Activated T-cell treated with anti-CD3 and anti-CD28 coated beads, Interleukin-2, amount 50 U/mL, for 48 hours (primary cell): ENCODE measurements around the gene STPG2.
"Not testable (repeated sequence)": the region's sequence is repeated elsewhere in the genome, so short reads cannot be mapped to it uniquely, and the experiment has no call there.

ENCODE experiments used
- DNase-seq, 2 experiments: peaks; one replicate each; pipeline ENCODE4 v3.0.0-alpha.2; 2020

STPG2 gene

GRCh38 chr4:97786306-97786920 is 356.9 kb downstream of the STPG2 start:
- DNase-seq, result no peak

- DNase-seq, result no peak
Measured at GRCh38 chr4:97778174-97778573, 365.1 kb downstream of the STPG2 start.

- no peak for DNase-seq
Measured at GRCh38 chr4:97774347-97774989, 368.8 kb downstream of the STPG2 start.

- no peak for DNase-seq
Measured at GRCh38 chr4:97770222-97770621, 373.1 kb downstream of the STPG2 start.

- no peak for DNase-seq
Measured at GRCh38 chr4:97762115-97762512, 381.2 kb downstream of the STPG2 start.

- no peak for DNase-seq
Measured at GRCh38 chr4:97761445-97762114, 381.7 kb downstream of the STPG2 start.

- no peak for DNase-seq
Measured at GRCh38 chr4:97759785-97760184, 383.5 kb downstream of the STPG2 start.

GRCh38 chr4:97752599-97752998 is 390.7 kb downstream of the STPG2 start:
- DNase-seq, result no peak

GRCh38 chr4:97747945-97748344 is 395.3 kb downstream of the STPG2 start:
- DNase-seq, result no peak

- no peak for DNase-seq
Measured at GRCh38 chr4:97720869-97721432, 422.3 kb downstream of the STPG2 start.

GRCh38 chr4:97691111-97691605 is 452.1 kb downstream of the STPG2 start:
- no peak for DNase-seq

GRCh38 chr4:97670703-97671269 is 472.5 kb downstream of the STPG2 start:
- DNase-seq, result no peak

GRCh38 chr4:97665553-97665952 is 477.7 kb downstream of the STPG2 start:
- no peak for DNase-seq

GRCh38 chr4:97664741-97665140 is 478.5 kb downstream of the STPG2 start:
- DNase-seq, result no peak

GRCh38 chr4:97662133-97662532 is 481.1 kb downstream of the STPG2 start:
- DNase-seq, result no peak

- DNase-seq, result no peak
Measured at GRCh38 chr4:97656044-97656720, 487.1 kb downstream of the STPG2 start.

GRCh38 chr4:97653701-97654100 is 489.6 kb downstream of the STPG2 start:
- DNase-seq, result no peak

- DNase-seq, result no peak
Measured at GRCh38 chr4:97646997-97647396, 496.3 kb downstream of the STPG2 start.

GRCh38 chr4:97645071-97645821 is 498.0 kb downstream of the STPG2 start:
- DNase-seq, result no peak

GRCh38 chr4:97643179-97643578 is 500.1 kb downstream of the STPG2 start:
- DNase-seq, result no peak

- no peak for DNase-seq
Measured at GRCh38 chr4:97639961-97640360, 503.3 kb downstream of the STPG2 start.

- not testable (repeated sequence) for DNase-seq
Measured at GRCh38 chr4:97633831-97634230, 509.4 kb downstream of the STPG2 start.
